Activated naive CD8-positive, alpha-beta T cell treated with anti-CD3 and anti-CD28 coated beads, Interleukin-2, amount 50 U/mL, for 16 hours (primary cell): ENCODE measurements around the gene IRAK1.
"Not testable (repeated sequence)": the region's sequence is repeated elsewhere in the genome, so short reads cannot be mapped to it uniquely, and the experiment has no call there.

Source experiments
- DNase-seq: peaks from one replicate; pipeline ENCODE4 v3.0.0-alpha.2; 2020; ENCODE audit warnings: low read depth, low spot score

Gene IRAK1

GRCh38 chrX:153995504-153995903, 24.2 kb downstream of the IRAK1 start:
- DNase-seq, result no peak

GRCh38 chrX:153994398-153994797, 25.3 kb downstream of the IRAK1 start:
- not testable (repeated sequence) for DNase-seq

GRCh38 chrX:153993978-153994377, 25.7 kb downstream of the IRAK1 start:
- no peak for DNase-seq

GRCh38 chrX:153993079-153993478, 26.6 kb downstream of the IRAK1 start:
- no peak for DNase-seq

GRCh38 chrX:153992180-153992579, 27.5 kb downstream of the IRAK1 start:
- DNase-seq, result no peak

GRCh38 chrX:153991013-153991580, 28.6 kb downstream of the IRAK1 start:
- DNase-seq, result no peak

GRCh38 chrX:153989973-153990655, 29.6 kb downstream of the IRAK1 start:
- DNase-seq, result no peak

GRCh38 chrX:153988493-153988892, 31.2 kb downstream of the IRAK1 start:
- DNase-seq, result no peak

GRCh38 chrX:153984351-153985178, 35.1 kb downstream of the IRAK1 start:
- DNase-seq, result peak; percentile 14

- no peak for DNase-seq
Measured at GRCh38 chrX:153983321-153983801, 36.3 kb downstream of the IRAK1 start.

GRCh38 chrX:153981771-153982533, 37.8 kb downstream of the IRAK1 start:
- DNase-seq, result no peak

- no peak for DNase-seq
Measured at GRCh38 chrX:153981231-153981630, 38.5 kb downstream of the IRAK1 start.

GRCh38 chrX:153980394-153980793, 39.3 kb downstream of the IRAK1 start:
- DNase-seq, result not testable (repeated sequence)

- DNase-seq, result no peak
Measured at GRCh38 chrX:153974726-153975286, 44.9 kb downstream of the IRAK1 start.

GRCh38 chrX:153974003-153974725, 45.5 kb downstream of the IRAK1 start:
- no peak for DNase-seq

GRCh38 chrX:153973127-153974002, 46.3 kb downstream of the IRAK1 start:
- DNase-seq, result no peak

GRCh38 chrX:153972368-153973126, 47.2 kb downstream of the IRAK1 start, which contains the start of gene TMEM187:
TMEM187 (plus strand) TSS chrX:153972754; CDS start chrX:153982063, 9,309 bp downstream.
- peak; percentile 66 for DNase-seq

GRCh38 chrX:153971450-153972367, 48.0 kb downstream of the IRAK1 start, which contains the start of gene HCFC1:
HCFC1 (minus strand) TSS chrX:153971818; CDS start chrX:153970840, 978 bp downstream.
- peak; percentile 69 for DNase-seq
